GOT3 (cell line): ENCODE results near the gene OR9Q2.
"Not testable (repeated sequence)": the region's sequence is repeated elsewhere in the genome, so short reads cannot be mapped to it uniquely, and the experiment has no call there.

Experiments
- DNase-seq: peaks from one replicate; lab custom pipeline; 2025; ENCODE audit warnings: mixed read lengths; lab: John Stamatoyannopoulos, UW

OR9Q2 gene

GRCh38 chr11:58188770-58189169, at the start of gene OR9Q2:
TSS of gene OR9Q2 (plus strand) at chr11:58189070. CDS start at chr11:58190491, 1,421 bp downstream.
- no peak for DNase-seq

DNA sequence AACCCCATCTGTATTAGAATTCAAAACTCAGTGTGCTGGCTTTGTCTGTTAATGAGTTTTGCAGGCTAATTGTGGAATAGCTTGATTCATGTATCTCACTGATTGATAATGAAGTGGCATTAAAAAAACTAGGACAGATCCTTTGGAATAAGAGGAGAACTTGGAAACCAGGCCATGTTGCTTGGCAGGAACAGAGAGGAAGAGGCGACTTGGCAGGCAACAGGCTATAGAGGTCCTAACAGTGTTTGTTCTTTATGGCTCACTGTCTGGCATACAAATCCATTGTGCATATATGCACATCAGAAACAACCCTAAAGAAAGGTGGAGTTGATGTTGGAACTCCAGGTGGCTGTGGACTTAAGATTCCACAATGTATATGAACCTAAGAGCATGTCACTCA, 46.1 kb upstream of the OR9Q2 start:
- DNase-seq: no peak

DNA sequence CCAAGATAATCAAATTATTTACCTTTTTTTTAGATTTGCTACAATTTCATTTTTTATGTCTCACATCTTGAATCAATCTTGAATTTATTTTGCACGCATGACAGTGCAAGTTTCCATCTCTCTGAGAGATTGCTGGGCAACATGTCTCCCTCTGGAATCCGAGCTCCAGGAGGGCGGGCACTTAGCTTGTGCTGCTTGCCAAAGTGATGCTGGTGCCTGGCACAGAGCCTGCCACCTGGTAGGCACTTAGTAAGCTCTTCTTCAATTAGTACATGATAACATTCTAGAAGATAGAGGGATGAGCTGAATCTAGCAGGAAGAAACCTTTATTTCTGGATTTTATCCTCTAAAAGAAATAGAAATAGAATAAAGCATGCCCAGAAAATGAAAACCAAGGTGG, 36.1 kb upstream of the OR9Q2 start:
- DNase-seq: no peak

DNA sequence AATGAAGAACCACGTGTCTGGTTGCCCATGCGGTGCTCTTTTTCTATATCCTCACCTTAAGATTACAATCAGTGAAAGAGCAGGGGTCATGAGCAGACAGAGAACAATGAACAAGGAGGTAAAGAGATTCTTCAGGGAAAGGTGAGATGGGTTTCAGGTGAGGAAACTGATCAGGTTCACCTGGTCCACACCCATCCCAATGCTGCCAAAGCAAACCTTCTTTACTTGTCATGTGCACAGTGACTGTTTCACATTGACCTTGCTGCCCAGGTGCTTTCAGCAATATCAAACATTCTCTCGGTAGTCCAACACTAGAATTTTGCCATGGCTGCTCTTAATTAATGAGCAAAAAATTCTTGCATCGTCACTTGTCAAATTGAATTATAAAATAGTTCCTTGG, 24.5 kb upstream of the OR9Q2 start:
- DNase-seq: no peak

GRCh38 chr11:58164990-58165389, 23.9 kb upstream of the OR9Q2 start:
- DNase-seq: no peak

DNA sequence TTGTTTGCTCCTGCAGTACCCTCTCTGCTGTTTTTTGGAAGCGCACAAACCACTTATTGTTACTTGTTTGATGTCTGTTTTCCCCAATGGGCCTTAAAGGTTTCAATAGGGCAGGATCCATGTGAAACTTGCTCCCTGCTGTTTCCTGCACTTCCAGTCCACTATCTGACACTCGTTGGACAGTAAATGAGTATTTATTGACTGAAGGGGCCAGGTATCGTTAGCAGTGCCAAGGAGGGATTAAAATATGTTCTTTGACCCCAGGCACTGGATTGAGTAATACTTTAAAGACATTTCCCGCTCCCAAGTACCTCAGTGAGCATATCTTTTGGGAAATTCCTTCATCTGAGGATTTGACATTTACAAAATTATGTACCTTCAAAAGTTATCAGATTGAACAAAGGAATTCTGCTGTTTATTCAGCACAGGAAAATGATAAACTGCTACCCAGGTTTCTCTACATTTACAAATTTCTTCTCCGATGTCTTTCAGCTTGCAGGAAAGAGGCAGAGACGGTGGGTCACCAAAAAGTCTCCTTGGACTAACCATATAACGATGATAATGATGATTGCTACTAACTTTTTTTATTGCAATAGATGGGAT, 23.3 kb upstream of the OR9Q2 start:
- no peak for DNase-seq

- no peak for DNase-seq
These were observed 11.3 kb upstream of the OR9Q2 start for GRCh38 chr11:58177409-58178054.

DNA sequence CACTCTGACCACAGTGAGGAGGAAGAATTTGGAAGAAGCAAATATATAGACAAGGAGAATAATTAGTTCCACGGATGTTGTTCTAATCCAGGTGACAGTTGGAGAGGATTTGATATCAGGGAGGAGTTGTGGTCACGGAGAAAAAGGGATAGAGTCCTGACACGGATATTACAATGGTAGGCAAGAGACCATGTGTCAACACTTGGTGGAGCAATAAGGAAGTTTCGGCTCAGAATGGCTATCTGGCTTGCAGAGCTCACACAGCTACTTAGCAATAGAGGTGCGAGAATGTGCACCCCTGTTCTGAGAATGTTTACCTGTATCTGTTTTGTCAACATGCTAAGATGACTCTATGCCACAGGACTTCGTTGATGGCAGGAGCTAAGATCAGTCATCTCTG, 10.4 kb upstream of the OR9Q2 start:
- no peak for DNase-seq

- no peak for DNase-seq
These were observed 9.2 kb upstream of the OR9Q2 start for GRCh38 chr11:58179648-58180047.

- DNase-seq: no peak
These were observed 1.9 kb upstream of the OR9Q2 start for GRCh38 chr11:58186938-58187337.

GRCh38 chr11:58192229-58192628, 3.4 kb downstream of the OR9Q2 start:
- DNase-seq: no peak

- no peak for DNase-seq
These were observed 4.5 kb downstream of the OR9Q2 start for GRCh38 chr11:58193391-58193790.

GRCh38 chr11:58195939-58196338, 7.1 kb downstream of the OR9Q2 start:
- DNase-seq: no peak

DNA sequence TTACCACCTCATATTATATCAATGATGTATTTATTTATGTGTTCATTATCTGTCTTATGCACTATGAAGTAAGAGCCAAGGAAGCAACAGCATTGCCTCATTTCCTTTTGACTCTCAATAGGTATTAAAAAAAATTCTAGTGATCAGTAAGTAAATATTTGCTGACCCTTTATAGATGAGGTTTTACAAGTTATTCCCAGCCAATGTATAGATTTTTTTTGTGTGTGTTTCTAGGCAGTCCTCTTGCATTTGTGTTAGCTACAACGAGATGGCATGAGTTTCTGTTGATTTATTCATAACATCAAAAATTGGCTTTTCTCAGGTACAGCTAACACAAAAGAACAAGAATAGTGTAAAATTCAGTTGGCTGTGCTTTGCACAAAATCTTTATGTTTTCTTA, 10.4 kb downstream of the OR9Q2 start:
- no peak for DNase-seq

DNA sequence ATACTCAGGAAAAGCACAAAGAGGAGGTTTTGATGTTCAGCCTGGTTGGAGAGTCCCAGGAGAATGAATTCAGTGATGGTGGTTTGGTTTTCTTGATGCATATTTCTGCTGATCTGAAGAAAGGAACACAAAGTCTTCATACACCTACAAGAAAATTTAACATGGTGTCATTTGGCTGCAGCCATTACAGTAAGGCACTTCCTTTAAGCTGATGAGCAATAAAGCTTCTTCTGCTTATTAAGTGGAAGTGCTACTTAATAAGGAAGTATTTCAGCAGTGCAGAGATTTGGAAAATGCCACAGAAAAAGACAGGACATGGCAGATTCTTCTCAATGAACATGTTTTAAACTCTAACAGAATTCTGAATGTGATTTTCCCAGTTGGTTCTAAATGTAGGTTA, 15.2 kb downstream of the OR9Q2 start, which contains the start of gene OR1S2:
OR1S2 (minus strand) TSS at position 101 of the 400 bp plus-strand sequence; CDS start at position 101, 0 bp downstream.
- no peak for DNase-seq

DNA sequence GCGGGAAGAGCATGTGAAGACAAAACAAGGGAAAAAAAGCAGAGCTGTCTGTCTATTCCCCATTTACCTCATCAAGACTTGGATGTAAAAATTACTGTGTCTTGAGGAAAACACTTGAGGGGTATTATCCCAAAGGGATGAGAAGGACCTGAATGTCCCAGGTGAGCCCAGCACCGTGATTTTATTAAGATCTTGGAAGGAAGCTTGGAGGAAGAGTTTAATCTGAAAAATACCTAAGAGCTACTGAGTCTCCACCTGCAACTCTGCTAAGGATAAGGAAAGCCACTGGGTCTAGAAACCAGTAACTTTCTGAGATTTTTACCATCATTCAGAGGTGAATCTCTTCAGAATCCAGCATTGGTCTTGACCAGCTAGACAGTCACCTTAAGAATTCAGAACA, 23.6 kb downstream of the OR9Q2 start, which contains the start of gene OR1S1:
OR1S1 (plus strand) TSS at position 301 of the 400 bp plus-strand sequence.
- DNase-seq: not testable (repeated sequence)

DNA sequence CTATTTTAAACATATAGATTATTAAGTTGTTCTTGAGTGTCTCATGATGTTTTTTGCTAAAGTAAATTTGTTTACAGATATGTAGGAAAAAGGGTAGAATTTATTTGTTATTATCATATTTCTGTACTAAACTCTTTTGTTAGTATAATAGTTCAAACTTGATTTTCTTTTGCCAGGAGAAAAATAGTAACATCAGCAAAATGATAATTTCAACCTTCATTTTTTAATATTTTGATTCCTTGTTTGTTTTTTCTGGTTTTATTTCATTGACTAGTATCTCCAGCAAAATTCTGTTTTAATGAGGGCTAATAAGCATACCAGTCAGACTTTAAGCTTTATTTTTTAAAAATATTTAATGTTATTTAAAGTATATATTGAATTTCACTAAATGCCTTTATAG, 27.6 kb downstream of the OR9Q2 start:
- no peak for DNase-seq

- DNase-seq: no peak
These were observed 33.9 kb downstream of the OR9Q2 start for GRCh38 chr11:58222721-58223120.

- DNase-seq: no peak
These were observed 39.2 kb downstream of the OR9Q2 start for GRCh38 chr11:58227956-58228615.
